GM23338 (cell line): ENCODE data around the gene NAGA. TPM values are rescaled to one million over a fixed set of nuclear protein-coding genes. Genes with fewer than 3 reads are reported as not detected.

ENCODE experiments used
- ATAC-seq: fragments of 200-7000 bp; cut with Tn5 transposase; 3 replicates; pipeline ENCODE4 v1.9.1; 2020
- DNase-seq: peaks from one replicate; pipeline ENCODE4 v3.0.0-alpha.2; 2015; ENCODE audit warnings: low spot score
- H2AFZ ChIP-seq: fragments of 200-600 bp; sonication (generic); 2 replicates; pipeline ENCODE4 v1.8.0; 2016; ENCODE audit warnings: antibody characterized with exemption, mild to moderate bottlenecking, moderate library complexity
- H3F3A ChIP-seq: fragments of 200-600 bp; sonication (generic); replicated peaks from 2 replicates; pipeline ENCODE4 v1.8.0; 2017; ENCODE audit warnings: antibody characterized with exemption, mixed run types, low read depth
- H3K27ac ChIP-seq: fragments of 200-600 bp; sonication (generic); 2 replicates; pipeline ENCODE4 v1.6.1; 2016; ENCODE audit warnings: low read depth
- H3K27me3 ChIP-seq: fragments of 200-600 bp; sonication (generic); 2 replicates; pipeline ENCODE4 v1.8.0; 2016; ENCODE audit warnings: mild to moderate bottlenecking, mixed run types, moderate library complexity; ENCODE audit not compliant: insufficient read depth
- H3K36me3 ChIP-seq: fragments of 200-600 bp; sonication (generic); 2 replicates; pipeline ENCODE4 v1.8.0; 2016; ENCODE audit warnings: mild to moderate bottlenecking; ENCODE audit not compliant: insufficient read depth
- H3K4me1 ChIP-seq: fragments of 200-600 bp; sonication (generic); 2 replicates; pipeline ENCODE4 v1.8.0; 2016; ENCODE audit warnings: mild to moderate bottlenecking, moderate library complexity; ENCODE audit not compliant: insufficient read depth
- H3K4me2 ChIP-seq: fragments of 200-600 bp; sonication (generic); 2 replicates; pipeline ENCODE4 v1.7.1; 2017; ENCODE audit warnings: mixed run types
- H3K4me3 ChIP-seq: fragments of 200-600 bp; sonication (generic); 2 replicates; pipeline ENCODE4 v1.6.1; 2016; ENCODE audit warnings: mixed run types
- H3K79me2 ChIP-seq: fragments of 200-600 bp; sonication (generic); replicated peaks from 2 replicates; pipeline ENCODE4 v1.8.0; 2017; ENCODE audit warnings: mild to moderate bottlenecking; ENCODE audit not compliant: insufficient read depth
- H3K9me2 ChIP-seq: fragments of 200-600 bp; sonication (generic); 2 replicates; pipeline ENCODE4 v1.8.0; 2017; ENCODE audit not compliant: insufficient read depth
- H4K20me1 ChIP-seq: fragments of 200-600 bp; sonication (generic); replicated peaks from 2 replicates; pipeline ENCODE4 v1.8.0; 2017; ENCODE audit warnings: mild to moderate bottlenecking; ENCODE audit not compliant: insufficient read depth
- H3K27ac Mint-ChIP-seq: 2 replicates; pipeline ENCODE4 v1.8.0; 2020; ENCODE audit warnings: inconsistent platforms, mild to moderate bottlenecking, moderate library complexity, mixed read lengths
- H3K27me3 Mint-ChIP-seq: 3 replicates; pipeline ENCODE4 v1.8.0; 2022; ENCODE audit warnings: low read depth, mild to moderate bottlenecking, moderate library complexity, mixed read lengths, inconsistent platforms; ENCODE audit not compliant: insufficient read depth, poor library complexity
- H3K36me3 Mint-ChIP-seq: 3 replicates; pipeline ENCODE4 v1.8.0; 2021; ENCODE audit warnings: low read depth, mild to moderate bottlenecking, inconsistent platforms, moderate library complexity, mixed read lengths
- H3K4me1 Mint-ChIP-seq: 3 replicates; pipeline ENCODE4 v1.8.0; 2020; ENCODE audit warnings: mild to moderate bottlenecking, inconsistent platforms, mixed read lengths
- H3K4me3 Mint-ChIP-seq: 3 replicates; pipeline ENCODE4 v1.8.0; 2021; ENCODE audit warnings: moderate library complexity, mild to moderate bottlenecking, inconsistent platforms, mixed read lengths
- H3K9me3 Mint-ChIP-seq: 3 replicates; pipeline ENCODE4 v1.8.0; 2020; ENCODE audit warnings: moderate library complexity, mild to moderate bottlenecking, inconsistent platforms, mixed read lengths
- EZH2 ChIP-seq: fragments of 200-600 bp; sonication (generic); IDR thresholded peaks from one replicate; pipeline ENCODE4 v1.8.0; 2017; ENCODE audit warnings: antibody characterized with exemption, mild to moderate bottlenecking, low read depth; ENCODE audit not compliant: unreplicated experiment
- JUNB ChIP-seq: IDR thresholded peaks from one replicate; pipeline ENCODE4 v1.6.1; 2016; ENCODE audit warnings: antibody characterized with exemption; ENCODE audit not compliant: unreplicated experiment
- POLR2AphosphoS5 ChIP-seq: IDR thresholded peaks from 2 replicates; pipeline ENCODE4 v1.6.1; 2016; ENCODE audit warnings: antibody characterized with exemption, low read depth
- STAT1 ChIP-seq: IDR thresholded peaks from one replicate; pipeline ENCODE4 v1.6.1; 2016; ENCODE audit warnings: antibody characterized with exemption; ENCODE audit not compliant: unreplicated experiment
- ZNF114 ChIP-seq: fragments of 250-450 bp; sonication (Bioruptor Pico); IDR thresholded peaks from 2 replicates; pipeline ENCODE4 v1.5.0; 2020; ENCODE audit warnings: mild to moderate bottlenecking, moderate library complexity
- ZNF462 ChIP-seq: fragments of 250-450 bp; sonication (Bioruptor Pico); IDR thresholded peaks from 2 replicates; pipeline ENCODE4 v1.5.0; 2020; ENCODE audit warnings: mild to moderate bottlenecking, moderate library complexity
- polyA plus RNA-seq: library from polyadenylated mRNA; unstranded; fragments of >200 nt; fragmentation: Nextera tagmentation; extraction: Ambion mirVana; gene quantifications from 2 replicates; pipeline ENCODE4 v1.2.1, GENCODE V29; 2016
- total RNA-seq: library from RNA; depleted of rRNA; stranded (reverse); fragments of >200 nt; shearing (Covaris generic); gene quantifications from 2 replicates; pipeline ENCODE4 v1.2.3, GENCODE V29; 2014
- TF ChIP-seq, protein P1 (sequence below): IDR thresholded peaks from one replicate; pipeline ENCODE4 v1.6.1; 2018; ENCODE audit warnings: antibody characterized with exemption; ENCODE audit not compliant: unreplicated experiment

The NAGA gene
- total and polyA plus RNA-seq, 2 experiments from 2014 or later = 6.3 to 21.4 TPM

DNA sequence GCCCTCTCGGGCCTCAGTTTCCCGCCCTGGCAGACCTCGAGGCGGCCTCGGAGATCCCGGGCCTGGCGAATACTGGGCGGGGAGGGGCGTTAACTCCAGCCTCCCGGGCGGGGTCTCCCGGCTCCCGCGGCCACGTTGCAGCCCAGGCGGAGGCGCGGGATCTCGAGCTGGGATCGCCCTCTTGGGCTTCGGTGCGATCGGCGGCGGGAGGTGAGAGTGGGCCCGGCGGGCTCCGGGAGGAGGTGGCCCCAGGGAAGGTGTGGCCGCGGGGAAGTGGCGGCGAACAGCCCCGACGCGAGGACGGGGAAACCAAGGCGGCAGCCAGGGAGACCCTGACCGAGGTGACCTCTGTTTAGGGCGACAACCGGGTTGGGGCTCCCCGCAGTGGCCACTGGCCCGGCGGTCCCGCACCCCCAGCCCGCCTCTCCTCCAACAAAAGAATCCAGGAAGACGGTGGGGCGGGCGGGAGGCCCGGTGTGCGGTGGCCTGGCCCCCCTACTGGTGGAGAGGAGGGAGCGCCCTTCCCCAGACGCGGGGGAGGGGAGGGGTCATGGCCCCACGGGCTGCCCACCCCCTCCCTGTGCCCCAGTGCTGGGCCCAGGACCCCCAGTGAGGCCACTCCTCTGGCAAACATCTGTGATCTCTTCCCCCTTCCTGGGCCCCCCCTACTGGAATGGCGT is 3.7 kb upstream of the NAGA start, which contains the start of gene PHETA2 (continued):
- TF ChIP-seq ZNF462 (CRISPR knock-in tag) (no peak), POLR2AphosphoS5 (0 out of 2 replicates have a peak, but pooled peaks have one; percentile 17)

- no peak for DNase-seq
- H3K4me1 Mint-ChIP-seq = peaks cover 26% of the 10 kb centered on the region
Observed at GRCh38 chr22:42073621-42074041, 3.0 kb upstream of the NAGA start.

More at GRCh38 chr22:42073621-42074041, 3.0 kb upstream of the NAGA start:
- Histone ChIP-seq H3K36me3 (no peaks in the 10 kb centered on the region), H3K4me1 (peaks cover 37% of the 10 kb centered on the region), H3K9me2 (no peaks in the 10 kb centered on the region), H3K4me3 (peak overlapping the region; percentile 57), H3K27me3 (peaks cover 11% of the 10 kb centered on the region), H3K79me2 (no peaks in the 10 kb centered on the region; the same call in 1 of the 2 replicates), H3K27ac (no peak overlapping the region), H2AFZ (peak overlapping the region; percentile 80; the same call in 1 of the 2 replicates), H4K20me1 (no peaks in the 10 kb centered on the region), H3F3A (peaks cover 21% of the 10 kb centered on the region), H3K4me2 (peak overlapping the region; percentile 83)
- Mint-ChIP-seq H3K27me3 (peaks cover 27% of the 10 kb centered on the region), H3K9me3 (no peaks in the 10 kb centered on the region; the same call in 2 of the 3 replicates), H3K4me3 (peak overlapping the region; percentile 64), H3K36me3 (peaks cover 2% of the 10 kb centered on the region; the same call in 1 of the 3 replicates), H3K27ac (no peak overlapping the region)
- no peak for ATAC-seq
- TF ChIP-seq, protein P1, sequence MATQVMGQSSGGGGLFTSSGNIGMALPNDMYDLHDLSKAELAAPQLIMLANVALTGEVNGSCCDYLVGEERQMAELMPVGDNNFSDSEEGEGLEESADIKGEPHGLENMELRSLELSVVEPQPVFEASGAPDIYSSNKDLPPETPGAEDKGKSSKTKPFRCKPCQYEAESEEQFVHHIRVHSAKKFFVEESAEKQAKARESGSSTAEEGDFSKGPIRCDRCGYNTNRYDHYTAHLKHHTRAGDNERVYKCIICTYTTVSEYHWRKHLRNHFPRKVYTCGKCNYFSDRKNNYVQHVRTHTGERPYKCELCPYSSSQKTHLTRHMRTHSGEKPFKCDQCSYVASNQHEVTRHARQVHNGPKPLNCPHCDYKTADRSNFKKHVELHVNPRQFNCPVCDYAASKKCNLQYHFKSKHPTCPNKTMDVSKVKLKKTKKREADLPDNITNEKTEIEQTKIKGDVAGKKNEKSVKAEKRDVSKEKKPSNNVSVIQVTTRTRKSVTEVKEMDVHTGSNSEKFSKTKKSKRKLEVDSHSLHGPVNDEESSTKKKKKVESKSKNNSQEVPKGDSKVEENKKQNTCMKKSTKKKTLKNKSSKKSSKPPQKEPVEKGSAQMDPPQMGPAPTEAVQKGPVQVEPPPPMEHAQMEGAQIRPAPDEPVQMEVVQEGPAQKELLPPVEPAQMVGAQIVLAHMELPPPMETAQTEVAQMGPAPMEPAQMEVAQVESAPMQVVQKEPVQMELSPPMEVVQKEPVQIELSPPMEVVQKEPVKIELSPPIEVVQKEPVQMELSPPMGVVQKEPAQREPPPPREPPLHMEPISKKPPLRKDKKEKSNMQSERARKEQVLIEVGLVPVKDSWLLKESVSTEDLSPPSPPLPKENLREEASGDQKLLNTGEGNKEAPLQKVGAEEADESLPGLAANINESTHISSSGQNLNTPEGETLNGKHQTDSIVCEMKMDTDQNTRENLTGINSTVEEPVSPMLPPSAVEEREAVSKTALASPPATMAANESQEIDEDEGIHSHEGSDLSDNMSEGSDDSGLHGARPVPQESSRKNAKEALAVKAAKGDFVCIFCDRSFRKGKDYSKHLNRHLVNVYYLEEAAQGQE = no peak
- TF ChIP-seq EZH2 (no peak), JUNB (no peak), ZNF114 (CRISPR knock-in tag) (no peak), STAT1 (no peak), POLR2AphosphoS5 (no peak)
